K562 (cell line): Measurements from ENCODE around the gene PARP9. TPM values are rescaled to one million over a fixed set of nuclear protein-coding genes. Genes with fewer than 3 reads are reported as not detected.

Experiments
- ADNP ChIP-seq: fragments of 200-800 bp; sonication (Bioruptor generic); IDR thresholded peaks from 2 replicates; pipeline ENCODE4 v1.6.1; 2016; ENCODE audit warnings: missing genetic modification characterization, missing compliant biosample characterization
- ARID3A ChIP-seq: IDR thresholded peaks from 2 replicates; pipeline ENCODE4 v1.6.1; 2012; ENCODE audit warnings: low read depth, low read length, improper control_type of control experiment, borderline replicate concordance
- CBX8 ChIP-seq: fragments of 200-600 bp; sonication (generic); IDR thresholded peaks from 2 replicates; pipeline ENCODE4 v1.6.1; 2012; ENCODE audit warnings: borderline replicate concordance, mixed run types, low read depth, mild to moderate bottlenecking, moderate library complexity, mixed read lengths, low read length, control low read depth, inconsistent platforms; ENCODE audit not compliant: poor library complexity, severe bottlenecking; ENCODE audit errors: extremely low read depth
- DDX20 ChIP-seq: fragments of 450-650 bp; IDR thresholded peaks from 2 replicates; pipeline ENCODE4 v1.6.1; 2016; ENCODE audit warnings: missing genetic modification characterization, low read depth, mild to moderate bottlenecking, missing compliant biosample characterization, moderate library complexity
- ELF4 ChIP-seq: fragments of 450-650 bp; formaldehyde crosslinking; IDR thresholded peaks from 2 replicates; pipeline ENCODE4 v1.4.0; 2022; ENCODE audit warnings: missing genetic modification characterization
- HMG20A ChIP-seq: fragments of 450-650 bp; formaldehyde crosslinking; conservative IDR thresholded peaks from 2 replicates; pipeline ENCODE4 v1.4.0; 2020; ENCODE audit warnings: mild to moderate bottlenecking, mixed read lengths
- JUND ChIP-seq, 2 experiments: IDR thresholded peaks; 2 replicates in 1 of 2; 3 replicates in 1 of 2; pipeline ENCODE4 v1.6.1; 2011; ENCODE audit warnings: borderline replicate concordance in 2 of 2, low read depth in 2 of 2, low read length in 2 of 2, improper control_type of control experiment in 1 of 2, missing biosample characterization in 1 of 2, missing genetic modification characterization in 1 of 2, missing genetic modification reagents in 1 of 2
- MAFG ChIP-seq: fragments of 450-650 bp; conservative IDR thresholded peaks from 2 replicates; pipeline ENCODE4 v1.6.1; 2016; ENCODE audit warnings: missing genetic modification characterization, missing compliant biosample characterization
- MCM3 ChIP-seq: fragments of 450-650 bp; IDR thresholded peaks from 2 replicates; pipeline ENCODE4 v1.6.1; 2016
- MCM5 ChIP-seq: fragments of 450-650 bp; IDR thresholded peaks from 2 replicates; pipeline ENCODE4 v1.6.1; 2016; ENCODE audit warnings: low read depth
- MXI1 ChIP-seq: IDR thresholded peaks from 2 replicates; pipeline ENCODE4 v1.6.1; 2011; ENCODE audit warnings: low read depth, mild to moderate bottlenecking, improper control_type of control experiment, low read length
- NFE2 ChIP-seq: IDR thresholded peaks from 2 replicates; pipeline ENCODE4 v1.6.1; 2014; ENCODE audit warnings: antibody characterized with exemption, low read depth
- NFE2L1 ChIP-seq: fragments of 450-650 bp; IDR thresholded peaks from 2 replicates; pipeline ENCODE4 v1.6.1; 2016; ENCODE audit warnings: missing genetic modification characterization, low read depth, mild to moderate bottlenecking, missing compliant biosample characterization, moderate library complexity, borderline replicate concordance
- NFXL1 ChIP-seq: fragments of 450-650 bp; formaldehyde crosslinking; IDR thresholded peaks from 2 replicates; pipeline ENCODE4 v1.4.0; 2021; ENCODE audit warnings: mild to moderate bottlenecking
- PATZ1 ChIP-seq: fragments of 250-450 bp; sonication (Bioruptor Pico); IDR thresholded peaks from 2 replicates; pipeline ENCODE4 v1.5.0; 2020; ENCODE audit warnings: mild to moderate bottlenecking, borderline replicate concordance
- PRDM10 ChIP-seq: fragments of 450-650 bp; IDR thresholded peaks from 2 replicates; pipeline ENCODE4 v1.6.1; 2018; ENCODE audit not compliant: partially characterized antibody
- SMC3 ChIP-seq: conservative IDR thresholded peaks from 2 replicates; pipeline ENCODE4 v1.6.1; 2011; ENCODE audit warnings: low read depth, low read length, improper control_type of control experiment; ENCODE audit not compliant: insufficient read depth
- SPI1 ChIP-seq: IDR thresholded peaks from 2 replicates; pipeline ENCODE4 v1.6.1; 2011; ENCODE audit warnings: low read depth, low read length, control low read depth, borderline replicate concordance
- SRSF3 ChIP-seq: fragments of 200-400 bp; formaldehyde crosslinking; IDR thresholded peaks from 2 replicates; pipeline ENCODE4 v1.6.1; 2016; ENCODE audit warnings: mild to moderate bottlenecking, low read length, moderate library complexity; ENCODE audit not compliant: insufficient read depth
- TFAM ChIP-seq: fragments of 250-450 bp; sonication (Bioruptor Pico); conservative IDR thresholded peaks from 2 replicates; pipeline ENCODE4 v1.5.0; 2021; ENCODE audit warnings: mild to moderate bottlenecking, moderate library complexity
- ZFPM2 ChIP-seq: fragments of 250-450 bp; sonication (Bioruptor Pico); IDR thresholded peaks from 2 replicates; pipeline ENCODE4 v1.5.1; 2022; ENCODE audit warnings: mild to moderate bottlenecking
- ZNF75A ChIP-seq: fragments of 450-650 bp; formaldehyde crosslinking; IDR thresholded peaks from 2 replicates; pipeline ENCODE4 v1.4.0; 2020; ENCODE audit warnings: mild to moderate bottlenecking
- polyA plus RNA-seq, 8 experiments: library from polyadenylated mRNA; depleted of rRNA in 4 of 8; stranded (reverse) in 5 of 8; unstranded in 3 of 8; fragments of >200 nt; fragmentation: Nextera tagmentation in 2 of 8; fragmentation: Illumina TruSeq in 1 of 8; extraction: Ambion mirVana in 2 of 8; extraction: Trizol in 1 of 8; gene quantifications; 2 replicates each; pipeline versions ENCODE4 v1.2.1 to v1.2.3, GENCODE V29; 2011 to 2014; ENCODE audit warnings: inconsistent platforms in 1 of 8, missing spikeins in 1 of 8
- total RNA-seq, 7 experiments: library from RNA; depleted of rRNA in 6 of 7; stranded (reverse); fragments of >200 nt in 6 of 7; fragmentation: Illumina TruSeq in 2 of 7; extraction: Trizol in 2 of 7; gene quantifications; 2 replicates each; pipeline versions ENCODE4 v1.2.1 to v1.2.3, GENCODE V29; 2011 to 2021; ENCODE audit warnings: low replicate concordance in 1 of 7

PARP9 gene
- total and polyA plus RNA-seq, 9 of the 15 experiments (the other 6 are each of a cell fraction or from before 2014, with no cell fraction given): 2.1 to 4.8 (median 3.4) TPM

GRCh38 chr3:122589297-122589696 is 25.2 kb upstream of the PARP9 start (continued):
- no peak for TF ChIP-seq SMC3
- TF ChIP-seq TFAM (CRISPR knock-in tag): no peak
- TF ChIP-seq PRDM10: no peak
- no peak for TF ChIP-seq MCM3
- no peak for TF ChIP-seq ADNP
- TF ChIP-seq PATZ1: no peak
- TF ChIP-seq DDX20 (tag): no peak
- no peak for TF ChIP-seq ARID3A
- TF ChIP-seq ELF4 (CRISPR knock-in tag): no peak
- no peak for TF ChIP-seq HMG20A (CRISPR knock-in tag)
- peak; percentile 82 for TF ChIP-seq MAFG (tag)
- no peak for TF ChIP-seq NFXL1 (CRISPR knock-in tag)
- peak; percentile 62 for TF ChIP-seq NFE2L1 (tag)
- TF ChIP-seq SRSF3: no peak
- no peak for TF ChIP-seq JUND (IDR thresholded peaks at IDR 0.05; ENCODE audit: borderline replicate concordance, low read depth, low read length)
- no peak for TF ChIP-seq JUND (tag; IDR thresholded peaks at IDR 0.05; ENCODE audit: borderline replicate concordance, low read depth, low read length)
- peak; percentile 82 for TF ChIP-seq NFE2
- TF ChIP-seq ZNF75A: no peak
- no peak for TF ChIP-seq MCM5
- no peak for TF ChIP-seq SPI1
- TF ChIP-seq MXI1: no peak
- TF ChIP-seq ZFPM2 (CRISPR knock-in tag): no peak
- TF ChIP-seq CBX8: no peak
